ENCODE measurements around the gene LGR6.

LGR6 gene

DNA sequence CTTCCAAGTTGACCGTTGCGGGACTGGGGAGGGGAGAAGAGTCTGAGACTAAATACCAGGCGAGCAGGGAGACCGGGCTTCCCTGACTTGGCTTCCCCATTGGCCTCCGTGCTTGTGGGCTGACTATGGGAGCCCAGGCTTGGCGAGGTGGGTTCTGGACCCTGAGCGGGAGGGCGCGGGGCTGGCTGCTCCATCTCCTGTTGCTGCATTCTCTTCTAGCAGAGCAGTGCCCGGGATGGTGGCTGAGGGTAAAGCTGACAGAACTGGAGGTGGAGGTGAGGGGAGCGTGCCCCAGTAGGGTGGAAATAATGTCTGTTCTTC is 689 bp downstream of the LGR6 start:
- no peak overlapping the region for H3K4me3 ChIP-seq (replicated peaks; ENCODE audit: low read depth, low read length)
- DNase-seq (ENCODE audit: low read depth) = no peak
- TF ChIP-seq, protein P1, sequence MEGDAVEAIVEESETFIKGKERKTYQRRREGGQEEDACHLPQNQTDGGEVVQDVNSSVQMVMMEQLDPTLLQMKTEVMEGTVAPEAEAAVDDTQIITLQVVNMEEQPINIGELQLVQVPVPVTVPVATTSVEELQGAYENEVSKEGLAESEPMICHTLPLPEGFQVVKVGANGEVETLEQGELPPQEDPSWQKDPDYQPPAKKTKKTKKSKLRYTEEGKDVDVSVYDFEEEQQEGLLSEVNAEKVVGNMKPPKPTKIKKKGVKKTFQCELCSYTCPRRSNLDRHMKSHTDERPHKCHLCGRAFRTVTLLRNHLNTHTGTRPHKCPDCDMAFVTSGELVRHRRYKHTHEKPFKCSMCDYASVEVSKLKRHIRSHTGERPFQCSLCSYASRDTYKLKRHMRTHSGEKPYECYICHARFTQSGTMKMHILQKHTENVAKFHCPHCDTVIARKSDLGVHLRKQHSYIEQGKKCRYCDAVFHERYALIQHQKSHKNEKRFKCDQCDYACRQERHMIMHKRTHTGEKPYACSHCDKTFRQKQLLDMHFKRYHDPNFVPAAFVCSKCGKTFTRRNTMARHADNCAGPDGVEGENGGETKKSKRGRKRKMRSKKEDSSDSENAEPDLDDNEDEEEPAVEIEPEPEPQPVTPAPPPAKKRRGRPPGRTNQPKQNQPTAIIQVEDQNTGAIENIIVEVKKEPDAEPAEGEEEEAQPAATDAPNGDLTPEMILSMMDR (IDR thresholded peaks at IDR 0.05; ENCODE audit: low read length, missing control alignments) = no peak

DNA sequence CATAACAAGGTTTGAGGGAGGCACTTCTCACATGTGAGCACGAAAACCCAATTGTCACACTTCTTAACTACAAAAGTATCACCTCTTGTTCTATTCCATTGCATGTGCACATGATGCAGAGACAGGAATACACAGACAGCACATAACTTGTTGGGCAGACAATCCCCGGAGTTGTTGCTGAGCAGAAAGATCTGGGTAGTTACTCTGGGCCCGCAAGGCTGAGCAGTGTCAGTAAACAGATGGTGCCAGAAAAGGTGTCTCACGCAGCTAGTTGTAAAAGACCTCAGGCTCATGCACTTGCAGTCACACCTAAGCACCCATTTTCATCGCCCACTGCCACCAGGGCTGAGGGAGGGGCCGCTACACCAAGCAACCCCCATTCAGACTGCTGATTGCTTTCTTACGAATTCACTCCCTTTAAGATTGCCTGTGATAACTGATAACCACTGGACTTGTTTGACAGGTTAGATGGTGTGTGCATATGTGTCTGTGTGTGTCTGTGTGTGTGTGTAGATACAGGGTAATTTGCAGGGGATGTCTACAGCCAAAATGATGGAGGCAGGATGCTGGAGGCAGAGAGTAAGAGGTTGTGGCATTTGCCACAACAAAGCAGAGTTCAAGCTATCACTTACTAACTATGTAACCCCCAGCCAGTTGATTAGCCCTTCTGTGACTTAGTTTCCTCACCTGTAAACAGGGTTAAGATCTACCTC is 4.2 kb downstream of the LGR6 start:
- DNase-seq (ENCODE audit: low read depth) = no peak
- no peak overlapping the region for H3K4me3 ChIP-seq (replicated peaks; ENCODE audit: low read depth, low read length)
- TF ChIP-seq, protein P1 (IDR thresholded peaks at IDR 0.05; ENCODE audit: low read length, missing control alignments) = no peak

DNA sequence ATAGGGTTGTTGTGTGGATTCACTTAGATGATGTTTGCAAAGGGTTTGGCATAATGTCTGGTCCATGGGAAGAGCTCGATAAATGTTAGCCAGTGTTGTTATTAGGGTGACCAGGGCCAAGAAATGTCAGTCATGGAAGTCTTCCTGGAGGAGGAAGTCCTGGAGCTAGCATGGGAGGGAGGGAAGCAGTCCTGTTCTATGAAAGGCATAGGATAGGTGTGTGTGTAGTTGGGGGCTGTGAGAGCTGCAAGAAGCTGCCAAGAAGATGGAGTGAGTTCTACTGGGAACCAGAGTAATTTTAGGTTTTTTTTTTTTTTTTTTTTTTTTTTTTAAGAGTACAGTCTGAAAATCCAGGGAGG is 4.7 kb downstream of the LGR6 start:
- TF ChIP-seq, protein P1 (IDR thresholded peaks at IDR 0.05; ENCODE audit: low read length, missing control alignments) = no peak
- DNase-seq (ENCODE audit: low read depth) = no peak
- H3K4me3 ChIP-seq (replicated peaks; ENCODE audit: low read depth, low read length) = no peak overlapping the region

DNA sequence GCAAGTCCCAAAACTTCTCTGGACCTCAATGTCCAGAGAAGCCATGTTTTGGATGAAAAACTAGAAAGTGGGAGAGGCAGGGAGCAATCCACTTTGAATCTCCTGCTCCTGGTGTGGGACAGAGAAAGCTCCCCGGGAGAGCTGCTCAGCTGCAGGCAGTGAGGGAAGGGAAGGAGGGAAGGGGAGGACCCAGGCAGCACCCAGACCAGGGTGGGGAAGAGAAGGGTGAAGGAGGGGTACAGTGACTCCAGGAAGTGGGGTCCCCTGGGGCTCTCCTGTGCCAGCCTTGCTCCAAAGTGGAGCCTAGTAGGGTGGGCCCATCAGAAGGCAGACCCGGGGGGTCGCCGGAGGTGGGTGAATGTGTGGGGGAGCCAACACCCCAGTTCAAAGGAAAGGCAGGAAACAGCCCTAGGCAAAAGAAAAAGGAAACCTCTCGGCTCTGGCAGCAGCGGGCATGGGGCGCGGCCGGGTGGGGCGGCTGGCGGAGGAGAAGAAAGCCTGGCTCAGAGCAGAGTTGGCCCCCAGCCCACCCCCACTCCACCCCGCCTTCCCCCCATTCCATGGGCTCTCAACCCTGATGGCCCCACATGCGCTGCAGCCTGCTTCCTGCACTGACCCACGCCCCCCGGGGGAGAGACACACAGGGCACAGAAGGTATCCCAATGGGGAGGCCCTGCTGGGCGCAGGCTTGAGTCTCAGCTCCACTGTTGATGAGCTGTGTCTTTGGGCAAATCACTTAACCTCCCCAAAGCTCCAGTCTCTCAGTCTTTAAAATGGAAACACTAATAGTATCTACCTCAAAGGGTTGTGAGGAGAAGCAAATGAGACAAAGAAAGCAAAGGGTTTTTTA is 5.7 kb downstream of the LGR6 start:
- no peak for DNase-seq (ENCODE audit: low read depth)
- no peak overlapping the region for H3K4me3 ChIP-seq (replicated peaks; ENCODE audit: low read depth, low read length)
- TF ChIP-seq, protein P1 (IDR thresholded peaks at IDR 0.05; ENCODE audit: low read length, missing control alignments) = no peak

DNA sequence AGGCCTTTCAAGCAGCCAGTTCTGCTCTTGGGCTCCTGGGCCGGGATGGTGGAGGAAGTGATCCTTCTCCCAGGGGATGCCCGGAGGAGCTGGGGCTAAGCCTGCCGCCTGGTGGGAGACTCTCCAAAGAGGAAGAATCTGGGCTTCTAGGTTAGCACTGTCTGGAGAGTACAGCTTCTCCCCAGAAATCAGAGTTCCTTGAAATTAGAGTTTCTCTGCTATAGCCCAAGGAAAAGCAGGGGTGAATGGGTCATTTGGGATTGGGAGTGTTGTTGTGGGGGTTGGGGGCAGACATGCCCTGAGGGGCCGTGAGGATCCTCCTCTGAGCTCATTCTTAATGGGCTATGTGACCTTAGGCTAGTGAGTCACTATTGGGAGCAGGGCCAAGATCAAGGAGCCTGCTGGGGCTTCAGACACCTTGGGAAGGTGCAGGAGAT is 6.5 kb downstream of the LGR6 start:
- TF ChIP-seq, protein P1 (IDR thresholded peaks at IDR 0.05; ENCODE audit: low read length, missing control alignments) = no peak
- no peak for DNase-seq (ENCODE audit: low read depth)
- H3K4me3 ChIP-seq (replicated peaks; ENCODE audit: low read depth, low read length) = no peak overlapping the region

DNA sequence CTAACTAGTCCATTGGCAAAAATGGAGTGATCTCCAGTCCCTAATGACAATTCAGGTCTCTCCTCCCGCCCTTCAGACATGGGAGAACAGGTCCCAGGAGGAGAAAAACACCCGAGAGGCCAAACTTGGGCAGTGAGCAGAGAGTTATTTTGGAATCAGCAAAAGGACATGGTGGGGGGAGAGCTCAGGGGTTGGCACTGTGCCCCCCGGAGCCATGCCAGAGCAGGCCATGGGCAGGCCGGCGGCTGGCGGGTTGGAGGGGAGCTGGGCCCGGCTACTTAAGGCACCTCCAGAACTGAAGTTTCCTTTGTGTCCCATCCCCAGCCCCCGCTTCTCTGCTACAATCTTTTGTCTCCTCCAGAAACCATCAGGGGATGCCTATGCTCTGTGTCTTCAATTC is 7.1 kb downstream of the LGR6 start:
- DNase-seq (ENCODE audit: low read depth) = no peak
- no peak overlapping the region for H3K4me3 ChIP-seq (replicated peaks; ENCODE audit: low read depth, low read length)
- TF ChIP-seq, protein P1 (IDR thresholded peaks at IDR 0.05; ENCODE audit: low read length, missing control alignments) = no peak
